GM18861 (cell line): Measurements from ENCODE around the gene ARHGEF17.
"Not testable (repeated sequence)": the region's sequence is repeated elsewhere in the genome, so short reads cannot be mapped to it uniquely, and the experiment has no call there.

Experiments
- ATAC-seq: cut with Tn5 transposase; IDR thresholded peaks from one replicate; pipeline ENCODE4 v1.9.1; 2021; ENCODE audit not compliant: unreplicated experiment

Gene ARHGEF17

DNA sequence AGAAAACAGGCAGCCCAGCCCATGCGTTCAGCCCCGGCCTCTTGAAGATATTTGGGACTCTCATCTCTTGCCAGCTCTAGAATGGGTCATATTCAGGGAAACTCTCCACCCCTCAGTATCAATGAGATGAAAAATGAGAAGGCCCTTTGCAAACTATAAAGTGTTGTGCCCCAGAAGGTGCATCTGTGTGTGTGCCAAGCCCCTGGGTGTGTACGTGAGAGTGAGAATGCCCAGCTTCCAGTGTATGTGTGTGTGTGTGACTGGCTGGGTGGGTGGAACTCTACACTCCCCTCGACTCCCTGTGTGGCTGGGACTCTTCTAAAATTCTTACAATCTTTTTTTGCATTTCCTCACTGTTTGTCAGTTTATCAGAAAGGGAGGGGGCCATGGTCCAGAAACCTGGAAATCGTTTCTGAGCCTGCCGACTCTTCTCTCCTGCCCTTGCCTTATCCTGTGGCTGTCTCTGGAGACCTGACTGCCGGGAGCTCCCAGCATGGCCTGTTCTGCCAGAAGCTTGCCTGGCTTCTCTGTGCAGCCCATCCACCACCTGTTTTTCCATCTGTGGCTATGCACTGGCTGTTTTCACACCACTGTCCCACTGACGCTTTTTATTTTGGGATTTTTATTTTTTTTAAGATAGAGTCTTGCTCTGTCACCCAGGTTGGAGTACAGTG lies 34.7 kb upstream of the ARHGEF17 start:
- no peak for ATAC-seq

- not testable (repeated sequence) for ATAC-seq
Measured at GRCh38 chr11:73274191-73274590, 33.9 kb upstream of the ARHGEF17 start.

- no peak for ATAC-seq
Measured at GRCh38 chr11:73274722-73275380, 33.2 kb upstream of the ARHGEF17 start.

GRCh38 chr11:73275381-73275750 lies 32.7 kb upstream of the ARHGEF17 start:
- ATAC-seq, result no peak

DNA sequence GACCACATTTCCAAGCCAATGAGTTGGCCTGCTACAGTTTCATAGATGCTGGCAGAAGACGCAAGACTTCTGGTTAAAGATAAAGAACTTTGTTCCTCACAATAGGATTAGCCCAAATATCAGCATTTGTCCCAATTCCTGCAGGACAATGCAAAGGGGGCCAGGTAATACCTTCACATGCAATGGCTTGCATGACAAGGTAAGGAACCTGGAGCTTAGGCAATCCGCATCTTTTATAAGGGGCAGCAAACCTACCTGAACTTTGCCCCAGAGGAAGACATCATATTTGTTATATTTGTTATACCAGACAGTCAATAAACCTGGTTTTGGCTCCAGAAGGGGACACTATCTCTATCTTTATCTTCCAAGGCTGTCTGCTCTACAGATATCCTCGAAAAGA lies 30.6 kb upstream of the ARHGEF17 start:
- no peak for ATAC-seq

- no peak for ATAC-seq
Measured at GRCh38 chr11:73280626-73281025, 27.4 kb upstream of the ARHGEF17 start.

- no peak for ATAC-seq
Measured at GRCh38 chr11:73281201-73281741, 26.8 kb upstream of the ARHGEF17 start.

GRCh38 chr11:73281796-73282660 lies 26.0 kb upstream of the ARHGEF17 start:
- ATAC-seq, result no peak

GRCh38 chr11:73283276-73284000 lies 24.6 kb upstream of the ARHGEF17 start:
- no peak for ATAC-seq

DNA sequence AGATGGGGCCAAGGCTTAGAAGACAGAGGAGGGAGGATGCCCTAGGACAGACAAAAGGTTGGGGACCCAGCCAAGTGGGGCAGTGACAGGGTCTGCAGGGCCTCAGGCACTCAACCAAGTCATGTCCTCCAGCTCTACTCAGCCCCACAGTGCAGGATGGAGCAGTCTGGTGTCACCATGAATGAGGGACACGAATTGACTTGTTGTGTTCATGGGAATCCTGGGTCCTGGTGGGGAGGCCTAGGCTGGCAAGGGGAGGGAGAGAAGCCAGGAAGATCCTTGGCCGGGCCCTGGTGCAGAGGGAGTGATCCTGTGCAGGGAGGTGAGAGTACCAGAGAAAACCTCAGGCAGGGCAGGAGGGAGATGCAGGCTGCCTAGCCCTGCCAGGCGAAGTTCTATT lies 24.0 kb upstream of the ARHGEF17 start:
- no peak for ATAC-seq

DNA sequence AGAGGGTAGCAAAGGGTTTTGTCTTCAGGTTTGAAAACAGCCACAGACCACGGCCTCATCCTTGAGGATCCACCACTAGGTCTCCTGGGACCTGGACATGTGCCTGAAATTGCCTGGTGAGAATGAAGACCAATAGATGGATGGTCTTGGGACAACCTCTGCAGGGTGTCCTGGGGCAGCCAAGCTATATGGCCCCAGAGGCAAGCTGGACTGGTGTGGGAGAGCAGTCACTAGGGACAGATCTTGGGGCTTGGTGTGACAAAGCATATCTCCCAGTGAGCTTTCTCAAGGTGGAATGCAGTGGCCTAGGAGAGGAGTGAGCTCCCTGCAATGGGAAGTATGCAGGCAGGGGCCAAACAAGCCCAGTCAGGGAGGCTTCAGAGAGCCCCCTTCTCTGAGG lies 22.4 kb upstream of the ARHGEF17 start:
- ATAC-seq, result no peak

GRCh38 chr11:73286240-73286810 lies 21.8 kb upstream of the ARHGEF17 start:
- ATAC-seq, result no peak

DNA sequence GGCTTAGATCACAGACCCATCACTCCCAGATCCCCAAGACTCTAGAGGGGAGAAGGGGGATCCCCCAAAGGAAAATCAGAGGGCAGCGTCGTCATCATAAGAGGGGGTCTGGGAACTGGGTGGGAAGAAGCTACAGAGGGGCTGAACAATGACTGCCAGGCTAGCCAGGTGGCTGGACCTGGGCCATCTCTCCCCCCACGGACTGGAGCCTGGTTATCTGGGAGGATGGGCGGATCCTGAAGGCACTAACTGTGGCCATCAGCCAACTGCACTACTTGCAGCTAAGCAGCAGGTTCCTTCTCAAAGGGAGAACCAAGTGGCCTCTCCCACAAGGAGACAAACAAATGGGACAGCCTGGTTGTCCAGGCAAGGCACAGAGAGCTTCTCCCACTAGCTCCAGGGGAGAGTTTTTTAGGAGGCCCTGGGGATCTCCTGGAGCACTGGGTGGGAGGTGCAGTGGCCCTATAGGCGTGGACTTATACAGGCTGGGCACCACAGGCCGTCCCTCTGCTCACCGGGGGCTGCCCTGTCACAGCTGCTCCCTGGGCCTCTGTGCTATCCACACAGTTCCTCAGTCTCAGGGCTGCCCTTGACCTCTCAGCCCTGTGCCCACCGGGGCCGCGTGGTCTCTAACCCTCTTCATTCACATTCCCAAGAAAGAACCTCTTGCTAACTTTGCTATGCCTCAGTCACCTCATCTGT lies 20.5 kb upstream of the ARHGEF17 start:
- ATAC-seq, result no peak

- no peak for ATAC-seq
Measured at GRCh38 chr11:73288192-73288872, 19.7 kb upstream of the ARHGEF17 start.

DNA sequence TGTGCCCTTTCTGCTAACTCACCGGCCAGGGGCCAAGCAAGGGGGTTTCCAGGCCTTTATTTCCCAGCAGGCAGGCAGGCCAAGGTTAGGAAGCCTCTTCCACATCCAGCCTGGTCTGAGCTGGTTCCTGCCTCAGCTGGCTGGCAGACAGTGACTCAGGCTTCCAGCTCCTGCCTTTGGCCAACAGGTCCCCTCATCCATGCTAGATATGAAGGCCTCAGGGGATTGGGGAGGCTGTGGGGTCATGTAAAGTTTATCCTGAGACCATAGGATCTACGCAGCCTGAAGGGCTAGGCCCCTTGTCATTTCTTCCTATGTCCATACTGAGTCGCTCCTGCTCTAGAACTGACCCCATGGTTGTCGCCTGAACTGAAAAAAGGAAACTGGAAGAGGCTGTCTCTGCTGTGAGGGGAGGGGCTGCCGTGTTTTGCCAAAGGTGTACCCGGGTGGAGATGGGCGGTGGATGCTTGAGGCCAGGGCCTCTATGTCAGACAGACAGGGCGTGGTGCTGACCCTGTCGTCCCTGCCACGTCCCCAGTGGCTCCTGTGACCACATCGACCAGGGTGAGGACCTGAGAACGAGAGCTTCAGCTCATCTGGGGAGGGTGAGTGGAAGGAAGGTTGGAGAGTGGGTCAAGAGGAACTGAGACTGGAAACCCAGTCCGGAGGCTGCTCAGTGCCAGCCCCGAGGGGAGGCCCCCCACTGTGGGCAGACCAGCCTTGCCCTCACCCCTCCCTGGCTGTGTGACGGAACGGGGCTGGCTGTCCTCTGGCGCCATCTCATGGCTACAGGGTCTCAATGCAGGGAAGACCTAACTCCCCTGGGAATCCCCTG lies 19.0 kb upstream of the ARHGEF17 start:
- ATAC-seq, result no peak

- no peak for ATAC-seq
Measured at GRCh38 chr11:73290536-73290935, 17.5 kb upstream of the ARHGEF17 start.

GRCh38 chr11:73291196-73291595 lies 16.9 kb upstream of the ARHGEF17 start:
- ATAC-seq, result no peak

- no peak for ATAC-seq
Measured at GRCh38 chr11:73291781-73292524, 16.1 kb upstream of the ARHGEF17 start.
